Fibroblast of lung (primary cell): ENCODE data around the gene ELMO2.

Experiments used
- EZH2 ChIP-seq: IDR thresholded peaks from 2 replicates; pipeline ENCODE4 v1.5.1; 2012; ENCODE audit warnings: low read length, control low read depth, mild to moderate bottlenecking; ENCODE audit errors: missing control alignments
- TF ChIP-seq, protein P1 (sequence below), 2 donors: IDR thresholded peaks in 1 of 2; conservative IDR thresholded peaks in 1 of 2; 1 replicate in 1 of 2; 2 replicates in 1 of 2; pipeline ENCODE4 v1.5.1; 2011 to 2012; ENCODE audit warnings: low read length in 2 of 2, control low read depth in 1 of 2, inconsistent platforms in 1 of 2, low read depth in 1 of 2, mild to moderate bottlenecking in 1 of 2

DNA sequence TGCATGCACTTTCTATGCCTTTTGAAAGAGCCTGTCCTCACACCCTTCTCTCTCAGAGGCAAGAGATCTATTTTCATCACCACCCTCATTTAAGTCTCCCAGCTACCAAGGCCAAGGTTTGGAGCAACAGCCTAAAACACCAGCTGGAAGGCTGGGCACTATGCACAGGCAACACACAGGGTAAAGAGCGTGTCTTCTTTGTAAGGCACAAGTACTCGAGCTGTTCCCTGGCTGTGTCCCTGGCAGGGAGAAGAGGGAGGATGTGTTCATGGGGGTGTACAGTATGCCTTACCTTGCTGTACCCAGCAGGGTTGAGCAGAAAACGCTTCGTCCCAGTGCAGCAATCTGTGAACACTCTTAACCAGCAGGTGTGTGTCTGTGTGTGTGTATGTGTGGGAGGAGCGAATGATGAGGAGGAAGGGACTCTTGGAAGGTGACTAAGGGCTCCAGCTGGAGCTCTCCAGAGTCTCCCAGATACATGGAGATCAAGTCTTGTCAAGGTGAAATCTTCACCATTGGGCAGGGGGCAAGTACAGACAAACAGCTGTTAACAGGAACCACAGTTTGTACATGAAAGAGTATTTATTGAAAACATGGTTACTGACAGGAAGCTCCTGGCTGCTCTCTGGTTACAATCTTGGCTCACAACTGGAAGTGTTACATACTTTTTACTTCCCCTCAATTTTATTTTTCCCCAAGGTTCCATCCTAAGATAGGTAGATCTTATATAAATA is 40.8 kb downstream of the ELMO2 start:
- TF ChIP-seq, protein P1, sequence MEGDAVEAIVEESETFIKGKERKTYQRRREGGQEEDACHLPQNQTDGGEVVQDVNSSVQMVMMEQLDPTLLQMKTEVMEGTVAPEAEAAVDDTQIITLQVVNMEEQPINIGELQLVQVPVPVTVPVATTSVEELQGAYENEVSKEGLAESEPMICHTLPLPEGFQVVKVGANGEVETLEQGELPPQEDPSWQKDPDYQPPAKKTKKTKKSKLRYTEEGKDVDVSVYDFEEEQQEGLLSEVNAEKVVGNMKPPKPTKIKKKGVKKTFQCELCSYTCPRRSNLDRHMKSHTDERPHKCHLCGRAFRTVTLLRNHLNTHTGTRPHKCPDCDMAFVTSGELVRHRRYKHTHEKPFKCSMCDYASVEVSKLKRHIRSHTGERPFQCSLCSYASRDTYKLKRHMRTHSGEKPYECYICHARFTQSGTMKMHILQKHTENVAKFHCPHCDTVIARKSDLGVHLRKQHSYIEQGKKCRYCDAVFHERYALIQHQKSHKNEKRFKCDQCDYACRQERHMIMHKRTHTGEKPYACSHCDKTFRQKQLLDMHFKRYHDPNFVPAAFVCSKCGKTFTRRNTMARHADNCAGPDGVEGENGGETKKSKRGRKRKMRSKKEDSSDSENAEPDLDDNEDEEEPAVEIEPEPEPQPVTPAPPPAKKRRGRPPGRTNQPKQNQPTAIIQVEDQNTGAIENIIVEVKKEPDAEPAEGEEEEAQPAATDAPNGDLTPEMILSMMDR (conservative IDR thresholded peaks at IDR 0.05 in 1 of 2, IDR thresholded peaks at IDR 0.05 in 1 of 2; ENCODE audit: low read depth in 1 of 2, low read length in 2 of 2), result no peak
- TF ChIP-seq EZH2, result no peak
